HG03060 (cell line): Measurements from ENCODE around the gene HAUS7.

Source experiments
- ATAC-seq: cut with Tn5 transposase; IDR thresholded peaks from one replicate; pipeline ENCODE4 v1.9.1; 2021; ENCODE audit warnings: low read depth, moderate number of reproducible peaks; ENCODE audit not compliant: unreplicated experiment

Gene HAUS7

GRCh38 chrX:153478746-153479145, 8.4 kb upstream of the HAUS7 start:
- ATAC-seq = no peak

- ATAC-seq = no peak
These were observed 7.5 kb upstream of the HAUS7 start for GRCh38 chrX:153477901-153478300.

- ATAC-seq = no peak
These were observed 7.0 kb upstream of the HAUS7 start for GRCh38 chrX:153477364-153477857.

- no peak for ATAC-seq
These were observed 6.4 kb upstream of the HAUS7 start for GRCh38 chrX:153476666-153477363.

- ATAC-seq = no peak
These were observed 5.4 kb upstream of the HAUS7 start for GRCh38 chrX:153475751-153476281.

GRCh38 chrX:153475271-153475670, 4.9 kb upstream of the HAUS7 start:
- no peak for ATAC-seq

- no peak for ATAC-seq
These were observed 4.3 kb upstream of the HAUS7 start for GRCh38 chrX:153474718-153475117.

GRCh38 chrX:153474266-153474665, 3.9 kb upstream of the HAUS7 start:
- no peak for ATAC-seq

- ATAC-seq = no peak
These were observed 2.8 kb upstream of the HAUS7 start for GRCh38 chrX:153473126-153473525.

GRCh38 chrX:153471663-153472280, 1.4 kb upstream of the HAUS7 start:
- no peak for ATAC-seq

GRCh38 chrX:153469811-153470410, 465 bp downstream of the HAUS7 start:
- ATAC-seq = peak; percentile 24

GRCh38 chrX:153468008-153468580, 2.3 kb downstream of the HAUS7 start:
- no peak for ATAC-seq

- ATAC-seq = no peak
These were observed 4.5 kb downstream of the HAUS7 start for GRCh38 chrX:153465691-153466380.

GRCh38 chrX:153464116-153464515, 6.3 kb downstream of the HAUS7 start:
- no peak for ATAC-seq

GRCh38 chrX:153463556-153463955, 6.8 kb downstream of the HAUS7 start:
- no peak for ATAC-seq

- no peak for ATAC-seq
These were observed 7.3 kb downstream of the HAUS7 start for GRCh38 chrX:153463031-153463430.

GRCh38 chrX:153462291-153462690, 8.1 kb downstream of the HAUS7 start:
- ATAC-seq = no peak

GRCh38 chrX:153460826-153461225, 9.6 kb downstream of the HAUS7 start:
- ATAC-seq = no peak

GRCh38 chrX:153459986-153460385, 10.4 kb downstream of the HAUS7 start:
- ATAC-seq = no peak

GRCh38 chrX:153458476-153458875, 11.9 kb downstream of the HAUS7 start:
- no peak for ATAC-seq
